ENCODE results near the gene JAG2. TPM values are rescaled to one million over a fixed set of nuclear protein-coding genes. Genes with fewer than 3 reads are reported as not detected.

Gene JAG2
- total RNA-seq, 4 donors from 2014 or later = 5.4 to 29.9 (median 6.6) TPM

DNA sequence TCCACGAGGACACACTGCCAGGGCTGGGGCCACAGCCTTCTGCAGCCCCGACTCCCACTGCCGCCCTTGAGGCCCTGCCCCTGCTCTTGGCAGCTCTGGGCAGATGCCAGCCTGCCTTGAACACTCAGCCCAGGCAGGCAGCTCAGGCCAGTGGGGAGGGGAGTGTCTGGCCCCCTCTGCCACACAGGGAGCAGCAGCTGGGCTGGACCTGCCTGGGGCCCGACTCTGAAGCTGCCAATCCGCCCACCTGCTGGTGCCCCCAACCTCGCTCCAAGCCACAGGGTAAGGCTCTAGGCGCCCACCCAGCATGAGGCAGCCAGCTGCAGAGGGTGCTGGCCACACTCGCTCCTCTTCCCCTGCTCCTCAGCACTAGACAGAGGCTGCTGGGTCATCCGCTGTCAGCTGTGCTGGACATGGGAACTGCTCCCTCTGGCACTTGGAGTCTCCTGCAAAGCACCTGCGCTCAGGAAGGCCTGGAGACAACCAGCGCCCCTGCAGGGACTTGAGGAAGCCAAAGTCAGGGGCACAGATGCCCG lies 37.2 kb upstream of the JAG2 start:
- in situ Hi-C loops (cut with MboI; ENCODE audit: low pct_ligation_motif_present in 1 of 4, low pct_unique_long_range_greater_than_20kb in 1 of 4, low sequenced_read_pairs in 3 of 4) = no loop called here
- Histone ChIP-seq H3K36me3 (no peaks in the 10 kb centered on the region), H3K27me3 (peaks cover 21% of the 10 kb centered on the region), H3K4me3 (no peak overlapping the region), H3K4me1 (peaks cover 0 to 22% (median 8%) of the 10 kb centered on the region in 4 donors), H3K9me3 (no peaks in the 10 kb centered on the region), H3K27ac (no peak overlapping the region)
- 39% methylated on average over 9 of the region's 12 CpGs; no CpG with 5 or more reads in 1 of the 2 donors for WGBS, 2 donors (ENCODE audit: low coverage in 1 of 2)
- DNase-seq = no peak
- TF ChIP-seq POLR2AphosphoS5 (IDR thresholded peaks at IDR 0.05) = peak in 1 of 3 donors; percentile 14
- TF ChIP-seq, protein P1, sequence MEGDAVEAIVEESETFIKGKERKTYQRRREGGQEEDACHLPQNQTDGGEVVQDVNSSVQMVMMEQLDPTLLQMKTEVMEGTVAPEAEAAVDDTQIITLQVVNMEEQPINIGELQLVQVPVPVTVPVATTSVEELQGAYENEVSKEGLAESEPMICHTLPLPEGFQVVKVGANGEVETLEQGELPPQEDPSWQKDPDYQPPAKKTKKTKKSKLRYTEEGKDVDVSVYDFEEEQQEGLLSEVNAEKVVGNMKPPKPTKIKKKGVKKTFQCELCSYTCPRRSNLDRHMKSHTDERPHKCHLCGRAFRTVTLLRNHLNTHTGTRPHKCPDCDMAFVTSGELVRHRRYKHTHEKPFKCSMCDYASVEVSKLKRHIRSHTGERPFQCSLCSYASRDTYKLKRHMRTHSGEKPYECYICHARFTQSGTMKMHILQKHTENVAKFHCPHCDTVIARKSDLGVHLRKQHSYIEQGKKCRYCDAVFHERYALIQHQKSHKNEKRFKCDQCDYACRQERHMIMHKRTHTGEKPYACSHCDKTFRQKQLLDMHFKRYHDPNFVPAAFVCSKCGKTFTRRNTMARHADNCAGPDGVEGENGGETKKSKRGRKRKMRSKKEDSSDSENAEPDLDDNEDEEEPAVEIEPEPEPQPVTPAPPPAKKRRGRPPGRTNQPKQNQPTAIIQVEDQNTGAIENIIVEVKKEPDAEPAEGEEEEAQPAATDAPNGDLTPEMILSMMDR (IDR thresholded peaks at IDR 0.05) = no peak
- intact Hi-C loops (cut with DNase I; ENCODE audit: low total_unique reads) = no loop called here

DNA sequence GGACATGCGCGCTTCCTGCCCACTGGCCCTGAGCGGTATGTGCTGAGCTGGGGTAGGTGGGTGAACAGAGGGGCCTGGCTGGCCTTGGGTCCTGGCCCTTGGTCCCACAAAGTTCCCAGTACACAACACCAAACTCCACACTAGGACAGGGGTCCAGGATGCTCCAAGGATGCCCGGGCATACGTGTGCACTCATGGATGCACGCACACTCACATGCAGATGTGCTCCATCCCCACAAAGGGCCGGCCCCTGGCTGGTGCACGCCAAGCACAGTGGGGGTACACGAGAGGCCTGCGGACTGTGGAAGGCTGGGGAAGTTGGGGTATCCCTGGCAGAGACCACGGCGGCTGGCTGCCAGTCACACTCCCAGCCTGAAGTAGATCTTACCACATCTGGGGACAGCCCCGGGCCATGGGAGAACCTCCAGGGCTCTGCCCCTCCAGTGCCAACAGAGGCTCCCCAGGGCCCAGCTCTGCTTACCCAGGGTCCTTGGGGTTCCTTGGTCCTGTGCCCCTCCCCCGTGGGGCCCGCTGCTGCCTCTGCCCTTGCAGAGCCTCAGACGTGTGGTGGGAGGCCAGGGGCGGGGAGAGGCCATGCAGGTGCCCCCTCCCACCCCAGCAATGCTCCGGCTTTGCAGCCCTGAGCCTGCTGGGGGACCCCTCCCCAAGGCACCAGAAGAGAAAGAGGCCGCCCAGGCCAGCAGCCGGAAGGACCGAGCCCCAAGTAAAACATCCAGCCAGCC lies 36.5 kb upstream of the JAG2 start:
- peaks cover 27% of the 10 kb centered on the region for H3K27me3 ChIP-seq
- no peak overlapping the region for H3K27ac ChIP-seq
- intact Hi-C loops (cut with DNase I; ENCODE audit: low total_unique reads) (no loop called here), in situ Hi-C loops (cut with MboI; ENCODE audit: low pct_ligation_motif_present in 1 of 4, low pct_unique_long_range_greater_than_20kb in 1 of 4, low sequenced_read_pairs in 3 of 4) (no loop called here)
- peaks cover 0 to 22% (median 8%) of the 10 kb centered on the region in 4 donors for H3K4me1 ChIP-seq
- WGBS, 2 donors (ENCODE audit: low coverage in 1 of 2) = 44% methylated on average over 15 of the region's 21 CpGs; no CpG with 5 or more reads in 1 of the 2 donors
- no peaks in the 10 kb centered on the region for H3K9me3 ChIP-seq
- H3K4me3 ChIP-seq = no peak overlapping the region
- DNase-seq = no peak
- no peak for TF ChIP-seq POLR2AphosphoS5 (IDR thresholded peaks at IDR 0.05)
- no peak for TF ChIP-seq POLR2A (IDR thresholded peaks at IDR 0.05)
- TF ChIP-seq, protein P1 (IDR thresholded peaks at IDR 0.05) = no peak
- TF ChIP-seq EP300 (IDR thresholded peaks at IDR 0.05; ENCODE audit: low read depth) = no peak
- H3K36me3 ChIP-seq = no peaks in the 10 kb centered on the region

DNA sequence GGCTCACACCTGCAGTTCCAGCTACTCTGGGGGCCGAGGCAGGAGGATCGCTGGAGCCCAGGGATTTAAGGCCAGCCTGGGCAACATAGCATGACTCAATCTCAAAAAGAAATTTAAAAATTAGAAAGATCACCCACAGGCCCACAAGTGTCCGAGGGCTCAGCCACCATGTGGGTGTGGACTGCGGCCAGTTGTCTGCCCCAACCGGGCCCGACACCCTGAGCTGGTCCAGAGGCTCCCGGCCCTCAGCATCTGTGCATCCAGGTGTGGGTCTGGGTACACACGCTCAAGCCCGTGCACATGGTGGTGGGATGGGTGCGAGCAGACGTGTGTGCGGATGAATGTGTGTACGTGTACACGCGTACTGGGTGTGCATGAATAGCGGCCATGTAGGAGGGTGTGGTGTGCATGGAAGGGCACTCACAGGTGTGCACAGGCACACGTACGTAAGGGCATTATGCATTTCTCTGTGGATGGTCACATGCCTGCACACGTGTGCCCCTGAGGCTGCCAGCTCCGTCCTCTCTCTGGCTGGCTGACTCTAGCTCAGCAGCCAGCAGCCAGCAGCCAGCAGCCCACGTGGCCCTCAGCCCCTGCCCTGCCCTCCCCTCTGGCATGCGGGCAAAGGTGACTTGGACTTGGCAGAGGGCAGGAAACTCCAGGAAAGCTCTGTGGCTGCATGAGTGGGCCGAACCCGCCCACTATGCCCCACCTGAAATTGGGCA lies 35.8 kb upstream of the JAG2 start:
- WGBS, 2 donors (ENCODE audit: low coverage in 1 of 2) = 45% methylated on average over 23 of the region's 24 CpGs; no CpG with 5 or more reads in 1 of the 2 donors
- TF ChIP-seq POLR2A (IDR thresholded peaks at IDR 0.05) (no peak), POLR2AphosphoS5 (IDR thresholded peaks at IDR 0.05) (peak in 1 of 3 donors; percentile 41)
- H3K27me3 ChIP-seq = peaks cover 34% of the 10 kb centered on the region
- H3K36me3 ChIP-seq = no peaks in the 10 kb centered on the region
- H3K4me3 ChIP-seq = no peak overlapping the region
- H3K9me3 ChIP-seq = no peaks in the 10 kb centered on the region
- peaks cover 0 to 22% (median 8%) of the 10 kb centered on the region in 4 donors for H3K4me1 ChIP-seq
- intact Hi-C loops (cut with DNase I; ENCODE audit: low total_unique reads) (no loop called here), in situ Hi-C loops (cut with MboI; ENCODE audit: low pct_ligation_motif_present in 1 of 4, low pct_unique_long_range_greater_than_20kb in 1 of 4, low sequenced_read_pairs in 3 of 4) (no loop called here)
- no peak overlapping the region for H3K27ac ChIP-seq
- DNase-seq = peak; percentile 59

DNA sequence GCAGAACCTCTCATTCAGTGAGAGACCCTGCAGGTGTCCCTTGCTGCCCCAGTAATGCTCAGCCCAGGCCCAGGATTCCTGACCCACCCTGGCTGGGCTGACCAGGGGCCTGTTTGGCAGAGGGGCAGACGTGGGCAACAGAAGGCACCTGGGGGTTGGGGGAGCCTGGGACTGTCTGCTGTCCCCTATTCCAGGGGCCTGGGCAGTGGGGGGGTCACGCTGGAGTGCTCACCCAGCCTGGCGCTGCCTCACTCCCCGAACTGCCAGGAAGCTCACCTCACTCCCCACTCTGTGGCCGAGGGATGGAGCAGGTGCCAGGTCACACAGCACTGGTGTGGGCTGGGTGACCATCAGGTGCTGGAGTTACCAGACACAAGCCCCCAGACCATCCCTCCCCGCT lies 35.1 kb upstream of the JAG2 start:
- no peak overlapping the region for H3K27ac ChIP-seq
- no peak for DNase-seq
- no peak overlapping the region for H3K4me3 ChIP-seq
- WGBS, 2 donors (ENCODE audit: low coverage in 1 of 2) = 63% methylated on average over 6 of the region's 6 CpGs; no CpG with 5 or more reads in 1 of the 2 donors
- intact Hi-C loops (cut with DNase I; ENCODE audit: low total_unique reads) = no loop called here
- no peaks in the 10 kb centered on the region for H3K36me3 ChIP-seq
- H3K9me3 ChIP-seq = no peaks in the 10 kb centered on the region
- H3K27me3 ChIP-seq = peaks cover 41% of the 10 kb centered on the region
- peaks cover 0 to 22% (median 8%) of the 10 kb centered on the region in 4 donors for H3K4me1 ChIP-seq
- TF ChIP-seq POLR2AphosphoS5 (IDR thresholded peaks at IDR 0.05) (no peak), EP300 (IDR thresholded peaks at IDR 0.05; ENCODE audit: low read depth) (no peak), POLR2A (IDR thresholded peaks at IDR 0.05) (no peak)
- TF ChIP-seq, protein P1 (IDR thresholded peaks at IDR 0.05) = no peak
- in situ Hi-C loops (cut with MboI; ENCODE audit: low pct_ligation_motif_present in 1 of 4, low pct_unique_long_range_greater_than_20kb in 1 of 4, low sequenced_read_pairs in 3 of 4) = no loop called here
